NCI-H2196 treated with DMSO at 0.1 percent for 48 hours (cell line): ENCODE data around the gene C6orf15.

Source experiments
- DNase-seq: peaks from one replicate; lab custom pipeline; 2025; ENCODE audit not compliant: unreplicated experiment; lab: John Stamatoyannopoulos, UW

The C6orf15 gene

GRCh38 chr6:31131595-31131994 is 19.2 kb upstream of the C6orf15 start:
- no peak for DNase-seq

- DNase-seq: no peak
Observed at GRCh38 chr6:31130751-31131150, 18.4 kb upstream of the C6orf15 start.

DNA sequence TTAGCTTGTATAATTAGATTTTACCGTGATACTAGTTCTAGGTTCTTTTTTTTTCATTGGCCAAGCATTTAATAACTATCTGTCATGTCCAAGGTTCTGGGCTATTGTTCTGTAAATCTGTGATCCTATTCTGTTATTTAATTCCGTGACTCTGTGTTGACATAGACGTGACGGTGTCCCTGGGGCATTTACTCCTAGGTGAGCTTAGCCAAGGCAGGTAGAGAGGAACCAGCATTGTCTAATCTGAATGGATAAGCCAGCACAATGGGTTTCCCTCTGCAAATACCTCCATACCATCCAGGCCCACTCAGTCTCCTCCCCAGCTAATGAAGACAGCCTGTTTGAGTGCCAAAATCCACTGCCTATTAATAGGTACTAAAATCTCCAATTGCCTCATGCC is 16.8 kb upstream of the C6orf15 start:
- DNase-seq: peak; percentile 12

DNA sequence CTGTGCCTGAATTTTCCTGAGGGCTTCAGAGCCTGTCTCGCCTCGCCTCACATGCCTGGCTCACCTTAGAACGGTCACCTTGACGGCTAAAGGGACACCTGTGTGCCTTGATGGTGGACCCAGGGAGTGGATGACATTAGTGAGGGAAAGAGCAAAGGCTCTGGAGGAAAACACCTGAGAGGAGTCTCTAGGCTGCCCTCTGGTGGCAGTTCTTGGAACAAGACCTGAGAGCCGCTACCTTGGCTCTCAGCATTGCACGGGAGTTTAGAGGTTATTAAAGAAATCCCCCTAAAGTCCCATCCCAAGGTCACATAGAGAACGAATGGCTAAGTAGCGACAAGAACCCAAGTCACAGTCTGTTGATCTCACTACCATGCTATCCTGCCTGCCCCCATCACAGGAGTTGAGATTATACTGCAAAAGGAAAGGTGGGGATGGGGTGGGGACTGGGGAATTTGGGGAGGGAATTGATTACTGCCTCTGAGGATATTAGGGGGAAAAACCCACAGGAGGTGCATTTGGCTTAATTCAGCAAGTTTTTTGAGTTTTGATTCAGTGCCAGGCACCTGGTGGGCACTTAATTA is 15.8 kb upstream of the C6orf15 start:
- peak; percentile 10 for DNase-seq

GRCh38 chr6:31126396-31127175 is 14.2 kb upstream of the C6orf15 start:
- DNase-seq: no peak

DNA sequence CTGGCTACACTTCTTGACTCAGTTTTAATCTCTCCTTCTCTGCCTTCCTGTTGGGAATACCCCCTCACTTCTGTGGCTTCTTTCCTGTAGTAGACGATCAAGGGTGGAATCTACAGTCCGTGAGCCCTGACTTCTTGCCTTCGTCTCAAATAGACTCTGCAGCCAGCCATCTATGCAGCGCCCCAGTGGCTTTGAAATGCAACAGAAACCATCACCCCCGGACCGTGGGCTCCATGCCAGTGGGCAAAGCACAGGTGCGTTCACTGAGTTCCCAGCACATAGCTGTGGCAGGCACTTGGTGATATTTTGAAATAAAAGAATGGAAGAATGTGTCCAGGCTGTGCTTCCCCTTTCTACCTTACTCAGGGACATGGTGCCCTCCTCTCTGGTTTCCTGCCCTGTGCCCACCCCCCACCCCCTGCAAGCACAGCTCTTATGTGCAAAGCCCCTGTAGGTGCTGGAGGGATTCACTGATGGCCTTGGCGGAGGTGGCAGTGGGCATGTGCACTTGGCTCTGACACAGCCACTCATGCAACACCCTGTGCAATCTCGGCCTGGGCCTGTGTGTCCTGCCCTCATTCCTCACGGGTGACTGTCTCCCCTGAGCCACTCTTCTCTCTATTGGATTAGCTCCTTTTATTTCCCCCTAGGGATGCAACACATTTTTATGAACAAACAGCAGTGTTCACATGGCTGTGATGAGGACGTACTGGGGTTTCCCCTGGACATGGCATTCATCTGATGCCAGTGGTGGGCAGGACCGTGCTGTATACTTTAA is 13.4 kb upstream of the C6orf15 start:
- DNase-seq: no peak

DNA sequence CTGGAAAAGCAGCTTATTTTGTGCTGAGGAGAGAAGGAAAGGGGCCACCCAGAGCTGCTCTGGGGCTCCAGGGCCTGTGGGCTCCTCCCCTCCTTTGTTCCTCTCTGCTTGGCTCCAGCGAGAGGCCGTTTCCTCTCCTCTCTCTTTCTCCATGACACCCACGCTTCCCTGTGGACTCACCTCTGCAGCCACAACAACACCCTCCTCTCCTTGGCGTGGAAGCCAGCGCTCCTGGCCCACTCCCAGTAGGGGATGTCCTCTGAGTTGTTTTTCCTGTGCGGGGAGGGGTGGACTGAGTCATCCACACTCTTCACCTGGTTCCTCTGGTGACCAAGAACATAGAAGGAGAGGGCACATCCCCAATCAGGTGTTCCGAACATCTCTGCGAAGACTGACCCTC is 12.8 kb upstream of the C6orf15 start:
- DNase-seq: no peak

GRCh38 chr6:31122791-31123706 is 10.7 kb upstream of the C6orf15 start:
- peak; percentile 21 for DNase-seq

- no peak for DNase-seq
Observed at GRCh38 chr6:31121131-31121790, 8.9 kb upstream of the C6orf15 start.

DNA sequence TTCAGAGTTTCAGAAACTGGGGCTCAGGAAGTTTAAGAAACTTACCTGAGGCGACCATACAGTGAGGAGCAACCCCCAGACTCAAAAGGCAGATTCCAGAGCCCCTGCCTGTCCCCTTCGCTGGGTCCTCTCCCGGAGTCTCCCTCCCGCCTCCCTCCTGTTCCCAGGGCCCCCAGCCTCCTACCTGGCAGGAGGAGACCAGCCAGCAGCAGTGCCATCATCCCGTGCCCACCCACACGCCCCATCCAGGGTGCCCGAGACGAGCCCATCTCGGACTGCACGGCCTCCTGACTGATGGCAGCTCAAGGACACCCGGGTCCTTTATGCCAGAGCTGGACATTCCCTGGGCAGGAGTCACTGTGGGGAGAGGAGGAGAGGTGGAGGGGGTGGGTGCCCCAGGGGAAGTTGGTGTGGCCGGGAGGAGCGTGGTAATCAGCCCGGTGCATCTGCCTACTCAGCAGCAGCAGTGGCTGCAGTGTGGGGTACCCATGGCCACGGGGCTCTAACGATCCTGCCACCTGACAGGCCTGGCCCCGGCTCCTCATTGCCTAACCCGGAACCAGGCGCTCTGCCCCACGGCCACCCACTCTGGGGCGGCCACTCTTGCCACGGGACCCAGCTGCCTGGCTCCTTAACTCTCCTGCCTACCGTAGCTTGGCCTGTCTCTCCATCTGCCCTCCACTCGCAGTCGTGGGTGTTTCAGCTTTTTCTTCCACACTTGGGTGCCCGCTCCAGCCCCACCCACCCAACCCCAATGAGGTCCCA is 8.0 kb upstream of the C6orf15 start, which contains the start of gene CDSN:
Gene CDSN, minus strand, starts transcription at position 296 of the 765 bp plus-strand sequence. Its CDS starts 27 bp downstream, at position 269.
- DNase-seq: no peak

GRCh38 chr6:31118178-31118577 is 5.8 kb upstream of the C6orf15 start:
- no peak for DNase-seq

- no peak for DNase-seq
Observed at GRCh38 chr6:31116661-31117385, 4.4 kb upstream of the C6orf15 start.

DNA sequence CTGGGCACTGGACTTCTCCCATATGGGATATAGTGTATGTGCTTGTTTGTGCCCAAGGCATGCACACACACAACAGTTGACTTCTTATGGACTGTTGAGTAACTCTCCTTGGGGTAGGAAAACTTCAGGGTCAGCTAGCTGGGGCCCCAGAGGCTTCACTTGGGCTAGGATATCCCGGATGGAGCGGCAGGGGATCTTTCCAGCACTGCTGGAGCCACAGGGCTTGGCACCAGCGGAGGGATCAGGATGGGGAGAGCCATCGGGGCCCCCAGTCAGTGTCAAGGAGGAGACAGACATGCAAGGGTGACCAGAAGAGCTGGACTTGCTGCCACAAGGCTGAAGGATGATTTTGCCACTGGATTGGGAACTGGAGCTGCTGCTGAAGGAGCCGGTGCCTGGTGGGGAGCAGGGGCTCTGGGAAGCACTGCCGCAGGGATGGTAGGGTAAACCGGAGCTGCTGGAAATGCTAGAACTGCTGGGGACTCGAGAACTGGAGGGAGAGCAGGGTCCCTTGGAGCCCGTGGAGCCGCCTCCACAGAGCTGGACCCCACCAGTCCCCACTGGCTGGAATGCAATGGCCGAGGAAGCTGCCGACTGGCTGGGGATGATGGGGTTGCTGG is 3.7 kb upstream of the C6orf15 start:
- DNase-seq: no peak

- DNase-seq: no peak
Observed at GRCh38 chr6:31114970-31115849, 2.8 kb upstream of the C6orf15 start.

GRCh38 chr6:31114541-31114878 is 2.1 kb upstream of the C6orf15 start, which contains the start of gene PSORS1C1:
Gene PSORS1C1 (plus strand): TSS chr6:31114800. CDS start chr6:31129633, 14,833 bp downstream.
- DNase-seq: no peak

GRCh38 chr6:31113861-31114540 is 1.6 kb upstream of the C6orf15 start:
- no peak for DNase-seq

GRCh38 chr6:31111712-31112111 is 663 bp downstream of the C6orf15 start:
- DNase-seq: no peak
